GM19238 (cell line): Measurements from ENCODE around the gene SLC7A1.

Experiments
- DNase-seq: peaks from one replicate; pipeline ENCODE4 v3.0.0; 2011; ENCODE audit warnings: low spot score; ENCODE audit not compliant: insufficient read length

SLC7A1 gene

DNA sequence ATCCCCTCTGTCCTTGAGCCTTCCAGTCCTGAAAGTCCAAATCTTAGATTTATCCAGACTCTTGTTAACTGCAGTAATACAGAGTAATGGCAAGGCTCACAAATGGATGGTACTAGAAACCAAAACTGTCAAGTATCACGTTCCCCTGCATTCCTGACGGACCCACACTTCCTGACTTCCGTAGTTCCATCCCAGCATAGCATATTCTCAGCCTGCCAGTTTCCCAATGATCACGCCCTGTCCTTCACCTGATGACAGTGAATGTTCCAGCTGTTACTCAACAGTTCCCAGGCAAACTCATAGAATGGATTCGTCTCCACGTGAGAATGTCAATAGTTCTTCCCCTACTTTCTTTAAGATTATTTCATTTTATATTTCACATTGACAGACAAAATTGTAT is 33.6 kb downstream of the SLC7A1 start:
- DNase-seq, result no peak

DNA sequence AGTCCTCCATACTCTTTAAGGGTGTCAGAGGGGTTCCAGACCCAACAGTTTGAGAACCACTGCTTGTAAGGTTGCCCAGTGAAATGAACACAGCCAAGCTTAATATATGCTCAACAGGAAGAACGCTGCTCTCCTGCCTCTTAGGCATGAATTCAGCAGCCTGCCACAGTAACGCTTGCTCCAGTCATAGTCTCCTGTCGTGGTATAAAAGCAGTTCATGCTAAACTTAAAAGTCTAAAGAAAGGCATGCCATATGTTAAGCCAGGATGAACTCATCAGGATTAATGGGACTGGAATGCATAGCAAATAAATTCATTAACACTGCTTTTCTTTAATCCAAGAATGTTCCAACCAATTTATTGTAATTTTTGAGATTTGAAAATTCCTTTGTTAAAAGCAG is 38.7 kb downstream of the SLC7A1 start:
- DNase-seq, result no peak

DNA sequence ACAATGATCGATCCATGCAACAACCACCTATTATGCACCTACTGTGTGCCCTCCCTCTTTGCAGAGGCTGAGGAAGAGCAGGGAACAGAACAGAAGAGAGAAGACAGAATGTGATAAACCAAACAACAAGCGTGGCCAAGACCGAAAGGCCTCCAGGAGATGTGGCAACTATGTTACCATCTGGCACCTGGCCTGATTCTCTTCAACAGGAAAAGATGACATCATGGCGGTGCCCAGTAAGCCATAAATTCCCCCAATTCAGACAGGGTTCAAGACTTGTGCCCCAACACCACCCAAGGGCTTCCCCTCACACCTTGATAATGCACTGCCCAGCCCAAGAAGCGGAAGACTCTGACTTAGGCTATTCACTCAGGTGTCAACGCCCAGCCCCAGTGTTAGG is 44.3 kb downstream of the SLC7A1 start:
- no peak for DNase-seq

DNA sequence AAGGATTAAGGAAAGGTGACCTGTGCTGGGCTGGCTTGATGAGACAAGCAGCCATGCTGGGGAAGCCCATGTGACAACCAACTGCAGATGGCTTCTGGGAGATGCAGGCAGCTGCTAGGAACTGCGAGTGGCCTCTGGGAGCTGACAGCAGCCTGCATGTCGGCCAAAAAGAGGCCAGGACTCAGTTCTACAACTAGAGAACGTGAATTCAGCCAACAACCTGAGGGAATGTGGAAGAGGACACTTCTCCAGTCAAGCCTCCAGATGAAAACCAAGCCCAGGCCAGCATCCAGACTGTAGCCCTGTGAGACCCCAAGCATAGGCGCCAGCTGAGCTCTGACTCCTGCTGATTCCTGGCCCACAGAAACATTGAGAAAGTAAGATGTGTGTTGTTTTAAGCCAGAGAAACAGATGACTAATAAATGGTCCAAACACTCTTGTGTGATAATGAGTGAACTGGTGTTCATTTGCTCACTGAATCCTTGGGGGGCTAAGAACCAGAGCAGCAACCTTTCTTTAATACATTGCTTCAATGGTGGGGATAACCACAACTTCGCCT is 45.0 kb downstream of the SLC7A1 start:
- no peak for DNase-seq

DNA sequence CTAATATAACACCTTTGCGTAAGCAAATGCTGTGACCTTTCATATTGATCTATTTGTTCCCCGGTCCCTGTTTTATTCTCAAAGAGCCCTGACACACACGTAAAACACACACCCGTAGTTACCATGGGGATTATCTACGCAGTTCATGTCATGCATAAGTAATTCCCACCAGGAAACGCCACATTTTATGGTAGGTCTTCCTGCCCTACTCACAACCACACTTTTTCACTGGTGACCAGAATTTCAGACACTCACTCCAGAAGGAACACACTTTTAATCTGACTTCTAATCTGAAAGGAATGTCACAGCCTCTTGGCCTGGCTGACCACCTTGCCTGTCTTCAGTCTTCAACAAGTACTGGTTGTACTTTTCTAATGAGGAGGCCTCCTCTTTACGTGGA is 46.8 kb downstream of the SLC7A1 start:
- no peak for DNase-seq

DNA sequence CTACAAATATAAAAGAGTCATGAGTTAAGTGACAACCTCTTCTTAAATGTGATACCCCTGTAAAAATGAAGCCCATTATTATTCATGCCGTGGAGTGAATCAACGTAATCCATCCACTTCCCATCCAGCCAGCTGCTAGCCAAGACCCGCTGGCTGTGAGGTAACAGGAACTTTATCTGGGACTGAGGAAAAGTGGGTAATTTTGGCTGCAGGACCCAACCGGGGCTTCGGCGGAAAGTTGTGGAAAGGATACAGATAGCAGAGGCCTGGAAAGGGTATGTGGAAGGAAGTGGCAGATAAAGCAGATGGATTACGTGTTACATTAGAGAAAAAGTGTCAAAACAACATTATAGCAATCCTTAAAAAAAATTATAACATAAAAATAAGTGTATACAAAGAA is 48.3 kb downstream of the SLC7A1 start:
- no peak for DNase-seq

DNA sequence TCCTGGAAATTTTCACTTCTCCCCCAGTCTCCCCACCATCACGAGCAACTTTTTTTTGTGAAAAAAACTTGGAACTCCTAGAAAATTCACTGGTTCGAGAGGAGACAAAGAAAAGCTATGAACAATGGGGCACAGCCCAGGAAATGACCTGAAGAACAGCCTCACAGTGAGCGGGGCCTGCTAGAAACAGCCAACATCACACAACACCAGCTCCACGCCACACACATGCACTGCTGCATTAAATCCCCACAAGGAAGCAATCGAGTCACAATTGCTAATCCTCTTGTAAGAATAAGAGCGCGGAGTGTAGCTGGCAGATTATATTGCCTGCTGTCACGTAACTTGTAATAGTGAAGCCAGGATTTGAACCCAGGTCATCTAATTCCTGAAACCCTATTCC is 48.8 kb downstream of the SLC7A1 start:
- no peak for DNase-seq

DNA sequence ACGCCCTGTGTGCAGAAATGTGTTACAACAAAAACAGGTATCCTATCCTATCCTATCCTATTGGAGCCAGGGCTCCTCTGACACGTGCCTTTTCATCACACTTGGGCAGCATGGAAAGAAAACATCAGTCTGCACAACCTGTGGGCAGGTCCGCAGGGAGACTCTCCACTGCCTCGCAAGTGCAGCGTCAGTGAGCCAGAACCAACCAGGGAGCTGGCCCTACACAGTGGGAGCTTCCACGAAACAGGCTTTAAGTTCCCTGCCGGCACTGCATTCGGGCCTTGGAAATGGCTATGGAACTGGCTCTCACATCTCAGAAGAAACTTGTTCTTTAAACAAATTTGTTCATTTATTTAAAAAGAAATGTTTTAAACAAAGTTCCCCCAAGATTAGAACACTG is 49.5 kb downstream of the SLC7A1 start:
- no peak for DNase-seq

DNA sequence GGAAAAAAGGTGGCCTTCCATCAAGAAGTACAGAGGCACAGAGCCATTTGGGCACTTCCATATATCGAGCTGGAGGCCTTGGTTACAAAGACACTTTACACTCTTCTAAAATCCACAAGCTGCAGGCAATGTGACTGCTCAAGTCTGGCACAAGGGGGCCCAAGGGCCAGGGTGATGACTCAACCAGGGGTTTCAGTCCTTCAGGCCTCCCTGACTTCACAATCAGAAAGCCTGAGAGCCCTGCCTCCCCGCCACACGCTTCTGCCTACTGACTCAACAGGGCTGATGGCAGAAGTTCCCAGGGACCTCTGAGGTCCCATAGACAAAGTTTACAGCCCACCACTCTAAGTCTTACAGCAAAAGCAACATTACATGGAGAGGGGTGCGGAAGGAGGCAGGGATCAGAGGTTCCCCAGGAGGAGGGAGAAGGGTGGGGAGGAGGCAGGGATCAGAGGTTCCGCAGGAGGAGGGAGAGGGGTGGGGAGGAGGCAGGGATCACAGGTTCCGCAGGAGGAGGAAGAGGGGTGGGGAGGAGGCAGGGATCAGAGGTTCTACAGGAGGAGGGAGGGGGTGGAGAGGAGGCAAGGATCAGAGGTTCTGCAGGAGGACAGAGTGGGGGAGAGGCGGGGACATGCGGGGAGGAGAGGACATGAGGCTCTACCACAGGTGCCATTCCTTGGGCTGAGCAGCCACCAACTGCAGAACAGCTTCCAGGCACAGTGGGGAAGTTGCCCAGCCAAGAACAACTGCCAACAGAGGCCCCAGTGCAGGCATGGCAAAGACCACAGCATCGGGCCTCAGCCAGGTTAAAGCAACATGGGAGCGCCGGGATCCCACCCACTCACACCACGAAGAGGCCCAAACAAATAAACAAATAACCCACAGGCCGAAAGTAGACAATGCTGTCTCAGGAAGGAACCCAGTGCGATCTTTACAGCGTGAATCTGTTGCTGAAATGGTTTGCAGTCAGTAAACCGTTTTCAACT is 52.0 kb downstream of the SLC7A1 start:
- DNase-seq, result peak; percentile 68

DNA sequence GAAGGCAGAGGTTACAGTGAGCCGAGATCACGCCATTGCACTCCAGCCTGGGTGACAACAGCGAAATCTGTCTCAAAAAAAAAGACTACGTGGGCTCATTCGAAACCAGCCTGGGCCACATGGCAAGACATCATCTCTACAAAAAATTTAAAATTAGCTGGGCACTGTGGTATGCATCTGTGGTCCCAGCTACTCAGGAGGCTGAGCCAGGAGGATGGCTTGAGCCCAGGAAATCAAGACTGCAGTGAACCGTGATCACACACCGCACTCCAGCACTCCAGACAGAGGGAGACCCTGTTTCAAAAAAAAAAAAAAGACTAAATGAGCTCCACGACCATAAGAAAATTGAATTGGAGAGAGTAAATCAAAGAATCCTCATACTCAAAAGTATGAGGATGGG is 53.1 kb downstream of the SLC7A1 start:
- DNase-seq, result no peak

DNA sequence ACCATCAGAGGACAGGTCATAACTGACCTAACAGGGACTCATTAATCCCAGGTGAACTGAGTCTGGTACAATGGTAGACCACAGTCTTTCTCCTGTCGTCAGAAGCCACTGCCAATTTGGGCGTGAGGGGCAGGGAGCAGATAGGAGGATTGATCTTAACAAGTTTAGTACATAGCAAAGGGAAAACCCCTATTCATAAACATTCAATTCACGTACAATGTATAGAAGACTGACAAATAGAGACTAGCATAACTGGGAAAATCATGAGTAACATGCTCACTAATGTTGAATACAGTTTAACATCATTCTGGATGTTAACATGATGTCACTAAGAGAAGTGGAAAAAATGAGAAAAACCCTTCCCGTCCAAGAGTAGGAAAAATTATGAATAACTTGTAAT is 54.1 kb downstream of the SLC7A1 start:
- no peak for DNase-seq

DNA sequence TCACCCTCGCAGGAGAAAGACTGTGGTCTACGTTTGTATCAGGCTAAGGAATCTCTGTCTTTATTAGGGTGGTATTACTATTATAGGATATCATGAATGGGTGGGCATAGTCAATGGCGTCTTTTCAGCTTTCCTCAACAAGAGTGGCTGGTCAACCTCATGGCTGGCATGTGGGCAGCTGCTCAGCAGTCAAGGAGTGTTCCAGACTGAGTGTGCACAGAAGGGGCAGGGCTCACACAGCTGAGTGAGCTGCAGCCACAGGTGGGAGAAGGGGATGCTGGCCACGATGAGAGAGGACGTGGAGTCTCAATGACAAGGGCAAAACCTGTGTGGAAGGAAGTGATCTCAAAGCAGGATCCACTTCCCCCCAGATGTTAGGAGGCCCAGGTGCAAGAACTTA is 54.7 kb downstream of the SLC7A1 start:
- no peak for DNase-seq

DNA sequence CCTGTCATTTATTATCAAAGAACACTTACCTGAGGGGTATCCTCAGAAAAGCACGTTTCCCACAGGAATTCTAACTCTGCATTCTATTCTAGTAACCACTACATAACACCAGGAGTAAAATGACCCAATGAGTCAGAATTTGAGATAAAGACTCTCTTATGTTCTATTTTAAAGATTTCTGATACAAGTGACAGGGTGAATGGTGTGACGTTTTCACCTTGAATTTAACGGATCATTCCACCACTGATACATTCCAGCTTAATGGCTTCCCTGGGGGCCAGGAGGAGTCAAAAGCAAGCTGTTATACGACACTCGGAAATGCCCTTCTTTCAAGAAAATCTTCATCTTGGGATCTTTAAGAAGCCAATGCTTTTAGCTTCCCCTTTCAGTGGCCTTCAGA is 55.2 kb downstream of the SLC7A1 start:
- no peak for DNase-seq

DNA sequence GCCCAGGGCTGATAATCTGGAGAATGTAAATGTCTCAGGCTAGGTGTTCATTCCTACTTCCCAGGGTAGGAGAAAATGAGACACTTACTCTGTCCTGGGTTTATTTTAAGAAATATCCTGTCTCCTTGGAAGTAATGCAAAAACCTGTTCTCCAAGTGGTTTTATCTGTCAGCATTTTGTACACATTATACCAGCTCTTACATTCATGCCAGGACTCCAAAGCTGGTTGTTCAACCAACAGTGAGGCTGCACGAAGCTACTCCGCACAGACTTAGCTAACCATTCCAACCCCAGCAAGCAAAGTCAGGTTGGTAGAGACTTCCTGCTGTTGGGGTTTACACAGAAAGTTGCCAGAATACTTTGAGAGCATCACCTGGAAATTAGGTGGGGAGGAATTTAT is 55.6 kb downstream of the SLC7A1 start:
- no peak for DNase-seq

DNA sequence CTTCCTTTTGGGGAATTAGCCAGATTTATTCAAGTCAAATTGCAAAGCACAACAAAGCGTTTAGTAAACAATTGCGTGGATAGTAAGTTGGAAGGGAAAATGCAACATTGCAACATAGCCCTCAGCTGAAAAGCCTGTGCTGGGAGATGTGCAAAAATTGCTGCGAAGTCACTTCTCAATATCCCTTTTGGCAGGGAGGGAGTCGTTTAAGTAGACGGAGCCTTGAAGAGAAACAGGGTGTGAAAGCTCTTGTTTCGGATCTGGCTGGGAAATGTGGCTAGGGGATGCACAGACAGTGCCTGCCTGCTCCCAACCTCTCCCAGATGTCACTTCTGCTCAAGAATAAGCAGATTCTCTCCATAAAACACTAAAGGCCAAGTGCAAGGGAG is 56.8 kb downstream of the SLC7A1 start:
- DNase-seq, result no peak

DNA sequence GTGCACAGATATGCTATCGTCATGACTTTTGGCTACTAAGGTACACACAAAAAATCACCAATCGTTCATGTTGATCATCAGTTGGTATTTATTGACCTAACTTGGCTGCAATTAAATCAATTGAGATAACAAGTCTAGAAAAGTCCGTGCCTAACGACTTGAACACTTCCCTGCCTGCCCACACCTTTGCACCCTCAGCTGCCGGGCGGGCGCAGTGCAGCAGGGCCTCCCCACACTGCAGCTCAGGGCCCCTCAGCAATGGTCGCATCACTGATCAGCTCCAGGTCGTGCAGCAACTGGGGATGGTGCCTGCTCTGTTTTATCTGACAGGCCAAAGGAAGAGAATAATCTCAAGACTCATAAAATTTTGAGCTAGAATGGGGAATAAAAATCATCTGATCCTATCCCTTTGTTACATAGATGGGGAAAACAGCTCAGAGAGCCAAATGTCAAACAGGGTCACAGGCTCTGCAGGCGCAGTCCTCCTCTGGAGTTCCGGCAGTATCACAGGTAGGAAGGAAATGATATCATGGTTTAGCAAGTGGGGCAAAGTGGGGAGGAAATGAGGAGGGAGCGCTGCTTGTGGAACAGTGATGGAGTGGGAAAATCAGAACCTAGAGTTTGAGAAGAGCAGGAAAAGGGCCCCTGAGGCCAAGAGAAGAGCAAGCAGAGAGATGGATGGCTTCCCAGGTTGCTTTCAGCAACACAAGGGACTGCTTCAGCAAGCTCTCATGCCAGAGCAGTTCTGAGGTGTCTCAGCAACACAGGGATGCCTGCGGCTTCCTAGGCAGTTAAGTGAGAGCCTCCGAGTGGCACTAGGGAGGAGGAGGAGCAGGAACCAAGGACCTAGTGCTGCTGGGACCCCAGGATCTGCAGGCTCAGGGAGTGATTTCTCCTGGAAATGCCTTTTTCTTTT is 57.5 kb downstream of the SLC7A1 start:
- no peak for DNase-seq

DNA sequence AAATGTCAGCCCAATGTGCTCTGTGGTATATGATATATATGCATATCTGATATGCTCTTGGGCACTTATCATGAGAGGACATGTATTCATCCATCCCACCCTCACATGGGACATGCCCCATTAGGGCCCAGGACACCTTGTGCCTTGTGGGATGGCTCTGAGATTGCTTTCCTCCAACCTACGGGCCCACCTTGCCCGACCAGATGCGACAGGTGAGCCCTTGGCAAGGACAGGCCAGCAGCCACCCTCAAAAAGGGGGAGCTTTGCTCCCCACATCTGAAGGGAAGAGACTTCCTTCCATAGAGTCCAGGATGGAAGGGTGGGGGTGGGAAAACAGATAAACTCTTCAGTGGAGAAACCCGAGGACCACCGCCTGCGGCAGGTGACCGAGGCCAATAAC is 58.6 kb downstream of the SLC7A1 start:
- no peak for DNase-seq

DNA sequence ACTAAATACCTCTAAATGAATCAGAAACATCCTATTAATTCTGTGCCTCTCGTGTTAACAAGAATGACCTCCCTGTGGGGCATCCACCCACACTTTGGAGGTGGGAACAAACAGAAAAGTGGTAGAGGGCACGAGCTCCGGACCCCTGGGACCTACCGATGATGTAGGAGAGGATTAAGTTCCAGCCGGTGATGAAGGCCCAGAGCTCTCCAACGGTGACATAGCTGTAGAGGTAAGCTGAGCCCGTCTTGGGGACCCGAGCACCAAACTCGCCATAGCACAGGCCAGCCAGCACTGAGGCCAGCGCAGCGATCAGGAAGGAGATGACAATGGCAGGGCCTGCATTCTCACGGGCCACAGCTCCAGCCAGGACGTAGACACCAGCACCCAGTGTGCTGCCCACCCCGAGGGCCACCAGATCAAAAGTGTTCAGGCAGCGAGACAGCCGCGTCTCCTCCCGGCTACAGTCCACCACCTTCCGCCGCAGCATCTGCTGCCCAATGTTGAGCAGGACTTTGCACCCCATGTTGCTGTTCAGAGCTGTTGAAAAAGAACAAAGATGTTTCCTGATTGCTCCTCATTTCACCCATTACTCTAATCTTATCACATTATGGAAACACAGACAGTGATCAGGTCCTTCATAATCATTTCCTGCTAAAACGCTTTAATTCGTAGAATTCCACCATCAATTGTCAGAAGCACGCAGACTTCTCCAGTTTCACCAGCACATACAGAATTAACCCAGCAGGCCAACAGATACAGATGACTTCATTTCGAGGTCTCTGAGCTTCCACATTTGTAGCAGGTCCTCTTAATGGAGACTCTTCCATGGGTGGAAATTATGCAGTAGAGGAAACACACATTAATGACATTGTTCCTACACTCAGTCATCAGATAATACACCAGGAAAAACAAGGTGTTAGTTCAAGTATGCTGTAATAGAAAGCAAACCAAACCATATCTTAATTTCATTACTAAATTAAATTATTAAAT is 59.5 kb downstream of the SLC7A1 start:
- DNase-seq, result no peak

DNA sequence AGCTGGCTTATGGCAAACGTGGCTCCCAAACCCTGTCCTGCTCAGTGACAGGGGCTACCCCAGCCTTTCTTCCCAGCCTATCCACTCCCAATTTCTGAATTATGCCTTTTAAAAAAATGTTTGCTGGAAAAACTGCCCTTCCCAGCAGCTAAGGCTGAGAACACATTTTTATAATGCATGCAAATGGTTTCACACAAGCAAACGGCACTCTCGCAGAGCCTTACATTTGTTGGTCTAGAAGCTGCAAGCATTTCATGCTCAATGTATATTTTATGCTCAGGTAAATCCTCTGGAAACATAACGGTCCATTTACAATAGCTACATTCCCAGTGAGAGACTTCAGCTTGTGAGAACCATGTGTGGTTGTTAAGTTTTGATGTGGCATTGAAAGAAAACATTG is 61.4 kb downstream of the SLC7A1 start:
- DNase-seq, result no peak

DNA sequence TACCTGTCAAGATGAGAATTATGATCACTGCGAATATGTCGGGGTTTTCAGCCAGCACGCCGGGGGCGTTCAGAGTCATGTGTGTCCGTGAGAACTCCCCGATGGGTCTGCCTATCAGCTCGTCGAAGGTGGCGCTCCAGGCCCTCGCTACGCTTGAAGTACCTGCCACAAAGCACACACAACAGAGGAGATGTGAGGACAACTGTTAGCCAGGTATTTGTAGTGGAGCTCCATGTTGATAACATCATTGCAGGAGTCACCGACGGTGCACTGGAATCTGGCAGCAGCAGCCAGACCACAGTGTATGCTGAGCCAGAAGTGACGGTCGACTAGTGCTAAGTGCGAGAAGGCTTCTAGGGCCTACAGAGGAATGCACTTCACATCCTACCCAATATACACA is 62.7 kb downstream of the SLC7A1 start:
- no peak for DNase-seq

DNA sequence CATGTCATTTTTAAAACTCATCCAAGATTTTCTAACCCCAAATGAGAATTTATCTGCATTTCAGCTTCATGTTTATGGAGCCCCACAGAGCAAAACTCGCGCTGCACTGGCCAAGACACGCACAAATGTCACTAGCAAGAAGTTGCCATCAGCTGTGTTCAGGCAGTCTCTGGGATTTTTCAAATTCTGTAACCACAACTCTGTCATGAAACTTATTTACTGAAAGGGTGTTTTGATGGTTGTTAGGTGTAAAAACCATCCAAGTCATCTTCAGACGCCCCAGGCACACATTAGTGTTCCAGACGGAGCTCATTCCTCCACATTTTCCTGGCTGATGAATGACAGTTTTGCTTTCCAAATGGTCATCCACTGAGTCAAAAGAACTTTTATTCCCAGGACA is 63.4 kb downstream of the SLC7A1 start:
- DNase-seq, result no peak
